GM12875 (cell line): ENCODE measurements around the gene JMJD1C.

ENCODE experiments used
- H3K4me3 ChIP-seq: one replicate; pipeline ENCODE4 v1.5.1; 2011; ENCODE audit warnings: low read depth, low read length, control low read depth
- TF ChIP-seq, protein P1 (sequence below): IDR thresholded peaks from 2 replicates; pipeline ENCODE4 v1.5.1; 2011; ENCODE audit warnings: low read depth, mild to moderate bottlenecking, control low read depth, inconsistent platforms, low read length, moderate library complexity, borderline replicate concordance; ENCODE audit not compliant: insufficient read depth

Gene JMJD1C

DNA sequence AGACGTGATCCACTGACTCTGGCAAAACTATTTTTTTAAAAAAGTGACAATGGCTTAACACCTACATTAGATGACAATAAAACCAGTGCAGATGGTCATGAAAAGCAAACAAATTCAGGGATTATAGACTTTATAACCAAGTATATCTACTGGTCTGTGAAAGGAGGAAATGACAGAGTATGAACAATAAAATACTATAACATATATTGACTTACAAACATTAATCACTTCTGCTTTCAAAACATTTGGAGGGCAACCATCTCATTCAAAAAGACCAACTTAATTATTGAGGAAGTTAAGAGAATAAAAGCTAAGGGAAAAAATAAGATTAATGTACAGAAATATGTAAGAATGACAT, 34.8 kb downstream of the JMJD1C start:
- TF ChIP-seq, protein P1, sequence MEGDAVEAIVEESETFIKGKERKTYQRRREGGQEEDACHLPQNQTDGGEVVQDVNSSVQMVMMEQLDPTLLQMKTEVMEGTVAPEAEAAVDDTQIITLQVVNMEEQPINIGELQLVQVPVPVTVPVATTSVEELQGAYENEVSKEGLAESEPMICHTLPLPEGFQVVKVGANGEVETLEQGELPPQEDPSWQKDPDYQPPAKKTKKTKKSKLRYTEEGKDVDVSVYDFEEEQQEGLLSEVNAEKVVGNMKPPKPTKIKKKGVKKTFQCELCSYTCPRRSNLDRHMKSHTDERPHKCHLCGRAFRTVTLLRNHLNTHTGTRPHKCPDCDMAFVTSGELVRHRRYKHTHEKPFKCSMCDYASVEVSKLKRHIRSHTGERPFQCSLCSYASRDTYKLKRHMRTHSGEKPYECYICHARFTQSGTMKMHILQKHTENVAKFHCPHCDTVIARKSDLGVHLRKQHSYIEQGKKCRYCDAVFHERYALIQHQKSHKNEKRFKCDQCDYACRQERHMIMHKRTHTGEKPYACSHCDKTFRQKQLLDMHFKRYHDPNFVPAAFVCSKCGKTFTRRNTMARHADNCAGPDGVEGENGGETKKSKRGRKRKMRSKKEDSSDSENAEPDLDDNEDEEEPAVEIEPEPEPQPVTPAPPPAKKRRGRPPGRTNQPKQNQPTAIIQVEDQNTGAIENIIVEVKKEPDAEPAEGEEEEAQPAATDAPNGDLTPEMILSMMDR: no peak
- H3K4me3 ChIP-seq: no peak overlapping the region

GRCh38 chr10:63430091-63430998, 35.4 kb downstream of the JMJD1C start:
- TF ChIP-seq, protein P1: no peak
- H3K4me3 ChIP-seq: no peak overlapping the region

DNA sequence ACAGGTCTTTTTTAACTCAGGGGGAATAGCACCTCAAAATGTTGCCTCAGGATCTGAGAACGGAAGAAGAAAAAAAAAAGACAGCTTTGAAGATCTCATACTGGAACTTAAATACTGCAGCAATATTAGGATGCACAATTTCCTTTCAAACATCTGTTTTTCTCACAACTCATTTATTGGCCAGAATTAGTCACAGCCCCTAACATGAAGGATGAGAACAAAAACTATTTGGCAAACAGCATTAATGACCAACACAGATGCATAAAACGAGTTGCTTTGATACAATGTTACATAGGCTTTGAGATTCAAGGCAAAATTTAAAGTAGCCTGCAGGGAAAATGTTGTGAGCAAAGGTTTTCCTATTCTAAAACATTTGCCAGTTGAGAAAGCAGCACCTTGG, 36.5 kb downstream of the JMJD1C start:
- H3K4me3 ChIP-seq: no peak overlapping the region
- TF ChIP-seq, protein P1: no peak

DNA sequence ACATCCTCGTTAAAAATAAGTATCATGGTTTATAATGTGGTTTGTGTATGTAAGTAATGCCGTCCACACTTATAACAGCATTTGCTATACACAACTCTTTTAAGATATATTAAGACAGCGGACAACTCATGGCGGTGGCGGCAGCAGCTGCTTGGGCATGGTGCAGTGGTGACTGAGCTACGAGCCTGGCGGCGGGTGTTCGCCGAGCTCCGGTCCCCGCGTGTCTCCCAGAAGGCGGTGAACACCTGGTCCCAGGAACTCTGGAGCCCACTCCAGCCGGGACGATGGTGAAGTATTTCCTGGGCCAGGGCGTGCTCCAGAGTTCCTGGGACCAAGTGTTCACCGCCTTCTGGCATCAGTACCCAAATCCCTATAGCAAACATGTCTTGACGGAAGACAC, 38.8 kb downstream of the JMJD1C start:
- TF ChIP-seq, protein P1: no peak
- H3K4me3 ChIP-seq: no peak overlapping the region

DNA sequence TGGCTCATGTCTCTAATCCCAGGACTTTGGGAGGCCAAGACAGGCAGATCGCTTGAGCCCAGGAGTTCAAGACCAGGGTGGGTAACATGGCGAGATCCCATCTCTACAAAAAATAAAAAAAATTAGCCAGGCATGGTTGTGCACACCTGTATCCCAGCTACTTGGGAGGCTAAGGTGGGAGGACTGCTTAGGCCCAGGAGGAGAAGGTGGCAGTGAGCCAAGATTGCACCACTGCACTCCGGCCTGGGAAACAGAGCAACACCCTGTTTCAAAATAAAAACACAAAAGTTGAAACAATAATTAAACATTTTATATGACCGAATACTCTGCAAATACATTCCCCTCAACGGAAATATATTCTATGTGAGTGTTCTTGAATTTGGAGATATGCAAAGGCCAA, 40.3 kb downstream of the JMJD1C start:
- no peak overlapping the region for H3K4me3 ChIP-seq
- TF ChIP-seq, protein P1: no peak

DNA sequence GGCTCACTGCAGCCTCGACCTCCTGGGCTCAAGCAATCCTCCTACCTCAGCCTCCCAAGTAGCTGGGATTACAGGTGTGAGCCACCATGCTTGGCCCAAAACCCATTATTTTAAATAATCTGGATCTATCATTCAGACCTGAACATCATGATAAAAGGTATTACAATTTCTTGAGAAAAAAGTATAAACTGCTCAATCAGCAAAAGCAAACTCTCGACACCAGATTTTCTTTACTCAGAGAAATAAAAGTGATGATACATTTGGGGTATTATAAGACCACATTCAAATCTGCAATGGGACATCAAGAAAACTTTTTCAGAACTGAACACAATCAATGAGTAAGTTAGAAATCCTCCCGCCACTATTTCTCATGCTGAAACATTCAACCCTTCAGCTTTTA, 41.2 kb downstream of the JMJD1C start:
- TF ChIP-seq, protein P1: no peak
- H3K4me3 ChIP-seq: no peak overlapping the region

- TF ChIP-seq, protein P1: no peak
- H3K4me3 ChIP-seq: no peak overlapping the region
These were observed 42.3 kb downstream of the JMJD1C start for GRCh38 chr10:63423494-63423893.
